Testis (tissue), 2 donors: Measurements from ENCODE around the gene CD151.

Source experiments
- POLR2A ChIP-seq: fragments of 450-650 bp; IDR thresholded peaks from one replicate; pipeline ENCODE4 v1.6.1; 2017; ENCODE audit warnings: antibody characterized with exemption, mild to moderate bottlenecking, moderate library complexity
- TF ChIP-seq, protein P1 (sequence below), 3 experiments: fragments of 450-650 bp in 2 of 3; fragments of 200-600 bp in 1 of 3; sonication (generic) in 1 of 3; IDR thresholded peaks; one replicate each; pipeline ENCODE4 v1.5.1; 2016 to 2019; ENCODE audit warnings: antibody characterized with exemption in 3 of 3, mild to moderate bottlenecking in 2 of 3, moderate library complexity in 1 of 3

DNA sequence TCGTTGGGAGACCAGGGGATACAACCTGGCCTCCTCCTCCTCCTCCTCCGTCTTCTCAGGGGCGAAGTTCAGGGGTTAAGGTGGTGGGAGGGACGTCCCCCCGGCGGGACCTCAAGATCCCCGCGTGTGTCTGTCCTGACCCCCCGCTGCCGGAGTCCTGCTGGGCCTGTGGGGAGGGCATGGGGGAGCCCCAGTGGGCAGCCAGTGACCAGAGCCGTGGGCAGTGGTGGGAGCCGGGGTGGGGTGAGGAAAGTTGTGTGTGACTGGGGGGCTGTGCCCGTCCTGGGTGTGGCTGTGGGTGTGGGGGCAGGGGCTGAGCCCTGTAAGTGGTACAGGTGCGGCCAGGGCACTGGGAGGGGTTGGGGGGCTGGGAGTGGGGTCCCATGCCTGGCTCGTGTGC is 20.0 kb downstream of the CD151 start:
- no peak for TF ChIP-seq POLR2A
- TF ChIP-seq, protein P1, sequence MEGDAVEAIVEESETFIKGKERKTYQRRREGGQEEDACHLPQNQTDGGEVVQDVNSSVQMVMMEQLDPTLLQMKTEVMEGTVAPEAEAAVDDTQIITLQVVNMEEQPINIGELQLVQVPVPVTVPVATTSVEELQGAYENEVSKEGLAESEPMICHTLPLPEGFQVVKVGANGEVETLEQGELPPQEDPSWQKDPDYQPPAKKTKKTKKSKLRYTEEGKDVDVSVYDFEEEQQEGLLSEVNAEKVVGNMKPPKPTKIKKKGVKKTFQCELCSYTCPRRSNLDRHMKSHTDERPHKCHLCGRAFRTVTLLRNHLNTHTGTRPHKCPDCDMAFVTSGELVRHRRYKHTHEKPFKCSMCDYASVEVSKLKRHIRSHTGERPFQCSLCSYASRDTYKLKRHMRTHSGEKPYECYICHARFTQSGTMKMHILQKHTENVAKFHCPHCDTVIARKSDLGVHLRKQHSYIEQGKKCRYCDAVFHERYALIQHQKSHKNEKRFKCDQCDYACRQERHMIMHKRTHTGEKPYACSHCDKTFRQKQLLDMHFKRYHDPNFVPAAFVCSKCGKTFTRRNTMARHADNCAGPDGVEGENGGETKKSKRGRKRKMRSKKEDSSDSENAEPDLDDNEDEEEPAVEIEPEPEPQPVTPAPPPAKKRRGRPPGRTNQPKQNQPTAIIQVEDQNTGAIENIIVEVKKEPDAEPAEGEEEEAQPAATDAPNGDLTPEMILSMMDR (IDR thresholded peaks at IDR 0.05), result no peak
